GM12865 (cell line): ENCODE measurements around the gene LUC7L.
"Not testable (repeated sequence)": the region's sequence is repeated elsewhere in the genome, so short reads cannot be mapped to it uniquely, and the experiment has no call there.

Source experiments
- DNase-seq: peaks from one replicate; pipeline ENCODE4 v3.0.0; 2010; ENCODE audit warnings: low read depth
- H3K4me3 ChIP-seq: 2 replicates; pipeline ENCODE4 v1.5.1; 2011; ENCODE audit warnings: mild to moderate bottlenecking, low read depth, low read length, control low read depth
- CTCF ChIP-seq: IDR thresholded peaks from 2 replicates; pipeline ENCODE4 v1.5.1; 2011; ENCODE audit warnings: low read length, control low read depth, low read depth, inconsistent platforms; ENCODE audit not compliant: insufficient read depth; ENCODE audit errors: missing control alignments

The LUC7L gene

DNA sequence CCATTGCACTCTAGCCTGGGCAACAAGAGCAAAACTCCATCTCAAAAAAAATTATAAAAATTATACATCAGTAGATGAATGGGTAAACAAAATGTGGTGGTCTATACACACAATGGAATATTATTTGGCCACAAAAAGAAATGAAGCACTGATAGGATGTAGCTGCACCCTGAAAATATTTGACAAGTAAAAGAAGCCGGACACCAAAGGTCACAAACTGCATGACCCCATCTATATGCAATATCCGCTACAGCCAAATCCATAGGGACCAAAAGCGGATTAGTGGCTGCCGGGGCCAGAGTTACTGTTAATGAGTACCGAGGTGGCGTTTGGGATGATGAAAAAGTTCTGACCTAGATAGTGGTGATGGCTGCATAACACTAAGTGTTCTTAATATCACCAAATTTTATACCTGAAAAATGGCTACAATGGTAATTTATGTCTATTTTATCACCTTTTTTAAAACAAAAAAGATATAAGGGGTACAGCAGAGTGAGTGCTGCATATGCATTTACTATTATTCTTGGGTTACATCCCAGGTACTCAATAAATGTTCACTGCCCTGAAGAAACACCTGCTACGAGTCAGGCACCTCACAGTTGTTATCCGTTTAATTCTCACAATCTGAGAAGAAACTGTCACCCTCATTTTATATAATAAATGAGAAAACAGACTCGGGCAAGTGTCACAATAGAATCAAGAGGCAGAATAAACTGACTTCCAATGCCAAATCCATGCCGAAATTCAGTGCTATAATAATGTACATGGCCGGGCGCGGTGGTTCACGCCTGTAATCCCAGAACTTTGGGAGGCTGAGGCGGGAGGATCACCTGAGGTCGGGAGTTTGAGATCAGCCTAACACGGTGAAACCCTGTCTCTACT is 49.8 kb downstream of the LUC7L start:
- H3K4me3 ChIP-seq: no peak overlapping the region
- no peak for DNase-seq
- no peak for TF ChIP-seq CTCF

GRCh38 chr16:178668-179015 is 50.6 kb downstream of the LUC7L start:
- no peak overlapping the region for H3K4me3 ChIP-seq
- DNase-seq: no peak
- TF ChIP-seq CTCF: no peak

- no peak overlapping the region for H3K4me3 ChIP-seq
- DNase-seq: no peak
- TF ChIP-seq CTCF: no peak
Observed at GRCh38 chr16:177981-178667, 51.1 kb downstream of the LUC7L start.

DNA sequence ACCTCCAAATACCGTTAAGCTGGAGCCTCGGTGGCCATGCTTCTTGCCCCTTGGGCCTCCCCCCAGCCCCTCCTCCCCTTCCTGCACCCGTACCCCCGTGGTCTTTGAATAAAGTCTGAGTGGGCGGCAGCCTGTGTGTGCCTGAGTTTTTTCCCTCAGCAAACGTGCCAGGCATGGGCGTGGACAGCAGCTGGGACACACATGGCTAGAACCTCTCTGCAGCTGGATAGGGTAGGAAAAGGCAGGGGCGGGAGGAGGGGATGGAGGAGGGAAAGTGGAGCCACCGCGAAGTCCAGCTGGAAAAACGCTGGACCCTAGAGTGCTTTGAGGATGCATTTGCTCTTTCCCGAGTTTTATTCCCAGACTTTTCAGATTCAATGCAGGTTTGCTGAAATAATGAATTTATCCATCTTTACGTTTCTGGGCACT is 51.8 kb downstream of the LUC7L start:
- no peak for TF ChIP-seq CTCF
- no peak for DNase-seq
- no peak overlapping the region for H3K4me3 ChIP-seq

DNA sequence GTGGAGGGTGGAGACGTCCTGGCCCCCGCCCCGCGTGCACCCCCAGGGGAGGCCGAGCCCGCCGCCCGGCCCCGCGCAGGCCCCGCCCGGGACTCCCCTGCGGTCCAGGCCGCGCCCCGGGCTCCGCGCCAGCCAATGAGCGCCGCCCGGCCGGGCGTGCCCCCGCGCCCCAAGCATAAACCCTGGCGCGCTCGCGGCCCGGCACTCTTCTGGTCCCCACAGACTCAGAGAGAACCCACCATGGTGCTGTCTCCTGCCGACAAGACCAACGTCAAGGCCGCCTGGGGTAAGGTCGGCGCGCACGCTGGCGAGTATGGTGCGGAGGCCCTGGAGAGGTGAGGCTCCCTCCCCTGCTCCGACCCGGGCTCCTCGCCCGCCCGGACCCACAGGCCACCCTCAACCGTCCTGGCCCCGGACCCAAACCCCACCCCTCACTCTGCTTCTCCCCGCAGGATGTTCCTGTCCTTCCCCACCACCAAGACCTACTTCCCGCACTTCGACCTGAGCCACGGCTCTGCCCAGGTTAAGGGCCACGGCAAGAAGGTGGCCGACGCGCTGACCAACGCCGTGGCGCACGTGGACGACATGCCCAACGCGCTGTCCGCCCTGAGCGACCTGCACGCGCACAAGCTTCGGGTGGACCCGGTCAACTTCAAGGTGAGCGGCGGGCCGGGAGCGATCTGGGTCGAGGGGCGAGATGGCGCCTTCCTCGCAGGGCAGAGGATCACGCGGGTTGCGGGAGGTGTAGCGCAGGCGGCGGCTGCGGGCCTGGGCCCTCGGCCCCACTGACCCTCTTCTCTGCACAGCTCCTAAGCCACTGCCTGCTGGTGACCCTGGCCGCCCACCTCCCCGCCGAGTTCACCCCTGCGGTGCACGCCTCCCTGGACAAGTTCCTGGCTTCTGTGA is 52.5 kb downstream of the LUC7L start, which contains the start of gene HBA1:
Gene HBA1 (plus strand): TSS at position 204 of the 906 bp plus-strand sequence. CDS start 37 bp downstream, at position 241.
- not testable (repeated sequence) for H3K4me3 ChIP-seq, DNase-seq

- not testable (repeated sequence) for DNase-seq, H3K4me3 ChIP-seq
Observed at GRCh38 chr16:176006-176405, 53.2 kb downstream of the LUC7L start.

- TF ChIP-seq CTCF: no peak
- H3K4me3 ChIP-seq: no peak overlapping the region
- DNase-seq: no peak
Observed at GRCh38 chr16:175011-175949, 54.0 kb downstream of the LUC7L start.

GRCh38 chr16:173928-174769 is 55.1 kb downstream of the LUC7L start:
- DNase-seq, H3K4me3 ChIP-seq: not testable (repeated sequence)

- DNase-seq, H3K4me3 ChIP-seq: not testable (repeated sequence)
Observed at GRCh38 chr16:173211-173854, 55.9 kb downstream of the LUC7L start.
